CD4-positive, alpha-beta T cell (primary cell): ENCODE results near the gene SPRY1. TPM values are rescaled to one million over a fixed set of nuclear protein-coding genes. Genes with fewer than 3 reads are reported as not detected.

ENCODE experiments used
- ATAC-seq: fragments of 200-7000 bp; cut with Tn5 transposase; one replicate; pipeline ENCODE4 v1.10.0; 2022; ENCODE audit warnings: mild to moderate bottlenecking; ENCODE audit not compliant: poor library complexity
- CTCF ChIA-PET: fragments of 350-600 bp; sonication (Branson Sonifier 250); formaldehyde crosslinking; loops from one replicate; lab custom pipeline; 2021; ENCODE audit warnings: antibody characterized with exemption, inconsistent platforms; lab: Charles Lee
- POLR2A ChIA-PET: fragments of 350-600 bp; sonication (Branson Sonifier 250); formaldehyde crosslinking; loops from one replicate; lab custom pipeline; 2021; ENCODE audit warnings: antibody characterized with exemption, inconsistent platforms; lab: Charles Lee
- DNase-seq, 14 experiments: peaks; one replicate each; pipeline ENCODE4 v3.0.0-alpha.2; 2013 to 2020; ENCODE audit warnings: mixed read lengths in 2 of 14
- H3K27ac ChIP-seq, 2 donors: one replicate each; pipeline versions ENCODE4 v1.5.1 to v1.7.0; 2013; ENCODE audit warnings: low read length in 2 of 2, low read depth in 1 of 2, mild to moderate bottlenecking in 1 of 2
- H3K27me3 ChIP-seq, 2 experiments: 1 replicate in 1 of 2; 2 replicates in 1 of 2; pipeline versions ENCODE4 v1.6.1 to v1.7.0; 2013; ENCODE audit warnings: low read length in 2 of 2, control low read depth in 1 of 2, mild to moderate bottlenecking in 1 of 2, moderate library complexity in 1 of 2; ENCODE audit not compliant: insufficient read depth in 2 of 2, control insufficient read depth in 1 of 2
- H3K36me3 ChIP-seq: one replicate; pipeline ENCODE4 v1.6.1; 2013; ENCODE audit warnings: low read length, control low read depth; ENCODE audit not compliant: insufficient read depth
- H3K4me1 ChIP-seq: one replicate; pipeline ENCODE4 v1.6.1; 2013; ENCODE audit warnings: low read length, control low read depth; ENCODE audit not compliant: insufficient read depth
- H3K4me3 ChIP-seq: one replicate; pipeline ENCODE4 v1.5.1; 2013; ENCODE audit warnings: mild to moderate bottlenecking, low read length, moderate library complexity
- H3K9me3 ChIP-seq, 2 experiments: 1 replicate in 1 of 2; 2 replicates in 1 of 2; pipeline versions ENCODE4 v1.6.1 to v1.7.0; 2013; ENCODE audit warnings: low read length in 2 of 2, mild to moderate bottlenecking in 2 of 2, control low read depth in 1 of 2, moderate library complexity in 1 of 2; ENCODE audit not compliant: control insufficient read depth in 1 of 2, insufficient read depth in 1 of 2
- H3K27ac Mint-ChIP-seq: one replicate; pipeline ENCODE4 v1.8.0; 2020; ENCODE audit warnings: mixed read lengths
- H3K27me3 Mint-ChIP-seq: one replicate; pipeline ENCODE4 v1.8.0; 2021; ENCODE audit warnings: mixed read lengths
- H3K36me3 Mint-ChIP-seq: one replicate; pipeline ENCODE4 v1.8.0; 2021; ENCODE audit warnings: low read depth, mixed read lengths
- H3K4me1 Mint-ChIP-seq: one replicate; pipeline ENCODE4 v1.8.0; 2021; ENCODE audit warnings: low read depth, mixed read lengths
- H3K4me3 Mint-ChIP-seq: one replicate; pipeline ENCODE4 v1.8.0; 2020; ENCODE audit warnings: mild to moderate bottlenecking, mixed read lengths
- H3K9me3 Mint-ChIP-seq: one replicate; pipeline ENCODE4 v1.8.0; 2020; ENCODE audit warnings: mixed read lengths
- intact Hi-C, 2 experiments: fragments of 100-400 bp; cut with DNase I in 1 of 2; cut with micrococcal nuclease in 1 of 2; formaldehyde crosslinking; loops; one replicate each; pipeline versions ENCODE4 v1.15.1 to v1.9.0; 2023 to 2025; cut with DNase I, micrococcal nuclease
- total RNA-seq, 174 experiments: library from RNA in 2 of 174; stranded (reverse) in 2 of 174; gene quantifications; one replicate each; pipeline ENCODE4 v1.2.3 and lab custom pipeline; 2021 to 2026
- TF ChIP-seq, protein P1 (sequence below): fragments of 200-600 bp; IDR thresholded peaks from one replicate; pipeline ENCODE4 v1.8.0; 2022; ENCODE audit warnings: antibody characterized with exemption, mild to moderate bottlenecking

Gene SPRY1
- total RNA-seq, 2 experiments from 2014 or later, result 19.6 to 20.3 TPM

- ChIA-PET CTCF (interaction anchor here (0.6 kb wide), 1 partner anchor 90 kb away, joined by 4 read pairs; no protein-coding TSS in a partner anchor), POLR2A (no interaction called here)
- Mint-ChIP-seq H3K27me3 (peaks cover 7% of the 10 kb centered on the region), H3K9me3 (no peaks in the 10 kb centered on the region), H3K27ac (no peak overlapping the region), H3K4me1 (peaks cover under 1% of the 10 kb centered on the region), H3K4me3 (no peak overlapping the region), H3K36me3 (no peaks in the 10 kb centered on the region)
- Histone ChIP-seq H3K9me3 (no peaks in the 10 kb centered on the region), H3K4me1 (no peaks in the 10 kb centered on the region), H3K27ac (no peak overlapping the region), H3K4me3 (no peak overlapping the region), H3K36me3 (no peaks in the 10 kb centered on the region), H3K27me3 (no peaks in the 10 kb centered on the region)
- DNase-seq (no peak), ATAC-seq (no peak)
- TF ChIP-seq, protein P1, sequence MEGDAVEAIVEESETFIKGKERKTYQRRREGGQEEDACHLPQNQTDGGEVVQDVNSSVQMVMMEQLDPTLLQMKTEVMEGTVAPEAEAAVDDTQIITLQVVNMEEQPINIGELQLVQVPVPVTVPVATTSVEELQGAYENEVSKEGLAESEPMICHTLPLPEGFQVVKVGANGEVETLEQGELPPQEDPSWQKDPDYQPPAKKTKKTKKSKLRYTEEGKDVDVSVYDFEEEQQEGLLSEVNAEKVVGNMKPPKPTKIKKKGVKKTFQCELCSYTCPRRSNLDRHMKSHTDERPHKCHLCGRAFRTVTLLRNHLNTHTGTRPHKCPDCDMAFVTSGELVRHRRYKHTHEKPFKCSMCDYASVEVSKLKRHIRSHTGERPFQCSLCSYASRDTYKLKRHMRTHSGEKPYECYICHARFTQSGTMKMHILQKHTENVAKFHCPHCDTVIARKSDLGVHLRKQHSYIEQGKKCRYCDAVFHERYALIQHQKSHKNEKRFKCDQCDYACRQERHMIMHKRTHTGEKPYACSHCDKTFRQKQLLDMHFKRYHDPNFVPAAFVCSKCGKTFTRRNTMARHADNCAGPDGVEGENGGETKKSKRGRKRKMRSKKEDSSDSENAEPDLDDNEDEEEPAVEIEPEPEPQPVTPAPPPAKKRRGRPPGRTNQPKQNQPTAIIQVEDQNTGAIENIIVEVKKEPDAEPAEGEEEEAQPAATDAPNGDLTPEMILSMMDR, result no peak
- intact Hi-C loops, result loop anchor here in 1 of 2 experiments (10.0 kb wide), 1 partner anchor 671 kb away; the partner anchor contains the start of gene BBS12
Observed at GRCh38 chr4:123405267-123405865, 8.8 kb downstream of the SPRY1 start.

DNA sequence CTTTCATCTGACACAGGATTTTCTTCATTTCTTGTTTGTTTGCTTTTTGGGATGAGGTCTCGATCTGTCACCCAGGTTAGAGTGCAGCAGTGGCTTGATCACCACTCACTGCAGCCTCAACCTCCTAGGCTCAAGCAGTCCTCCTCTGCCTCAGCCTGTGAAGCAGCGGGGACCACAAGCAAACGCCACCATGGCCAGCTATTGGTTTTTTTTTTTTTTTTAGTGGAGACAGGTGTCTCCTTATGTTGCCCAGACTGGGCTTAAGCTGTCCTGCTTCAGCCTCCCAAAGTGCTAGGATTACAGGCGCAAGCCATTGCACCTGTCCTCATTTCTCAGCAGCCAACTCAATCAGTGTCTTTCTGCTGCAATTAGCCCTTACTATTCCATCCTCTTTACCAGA is 10.3 kb downstream of the SPRY1 start:
- Mint-ChIP-seq H3K36me3 (no peaks in the 10 kb centered on the region), H3K27me3 (no peaks in the 10 kb centered on the region), H3K4me3 (no peak overlapping the region), H3K27ac (no peak overlapping the region), H3K9me3 (no peaks in the 10 kb centered on the region), H3K4me1 (no peaks in the 10 kb centered on the region)
- ATAC-seq, result no peak
- H3K27ac ChIP-seq, result no peak overlapping the region
- H3K27me3 ChIP-seq, result no peaks in the 10 kb centered on the region
- ChIA-PET POLR2A (no interaction called here), CTCF (no interaction called here)
- TF ChIP-seq, protein P1, result no peak
- no peaks in the 10 kb centered on the region for H3K9me3 ChIP-seq
- H3K36me3 ChIP-seq, result no peaks in the 10 kb centered on the region
- H3K4me3 ChIP-seq, result no peak overlapping the region
- intact Hi-C loops, result loop anchor here in 1 of 2 experiments (10.0 kb wide), 1 partner anchor 672 kb away; the partner anchor contains the start of gene BBS12
- no peak for DNase-seq
- no peaks in the 10 kb centered on the region for H3K4me1 ChIP-seq

DNA sequence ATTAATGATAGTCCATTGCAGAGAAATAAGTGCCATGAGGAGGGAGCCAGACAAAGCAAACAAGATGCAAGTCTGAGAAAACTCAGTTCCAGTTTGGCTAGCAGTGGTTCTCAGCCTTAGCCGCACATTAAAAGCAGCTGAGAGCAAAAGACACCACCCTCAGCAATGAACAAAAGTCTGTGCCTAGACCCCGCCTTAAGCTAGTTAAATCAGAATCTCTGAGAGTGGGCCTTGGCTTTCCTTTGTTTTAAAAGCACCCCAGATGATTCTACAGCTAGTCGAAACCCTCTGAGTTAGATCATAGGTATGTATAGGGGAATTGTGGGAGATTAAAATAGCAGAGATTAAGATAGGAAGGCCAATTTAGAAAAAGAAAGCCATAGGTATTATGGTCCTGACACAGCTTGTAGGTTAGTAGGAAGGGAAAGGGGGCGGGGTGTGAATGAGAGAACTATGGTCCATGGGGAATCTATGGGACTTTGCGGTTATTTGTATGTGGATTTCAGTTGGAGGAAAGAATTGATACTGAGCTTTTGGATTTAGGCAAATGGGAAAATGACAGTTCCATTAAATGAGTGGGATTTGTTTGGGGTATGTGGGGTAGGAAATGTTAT is 12.0 kb downstream of the SPRY1 start:
- H3K27me3 Mint-ChIP-seq, result no peaks in the 10 kb centered on the region
- no peaks in the 10 kb centered on the region for H3K36me3 ChIP-seq
- peaks cover 11% of the 10 kb centered on the region for H3K4me1 Mint-ChIP-seq
- ChIA-PET POLR2A (no interaction called here), CTCF (no interaction called here)
- no peak overlapping the region for H3K27ac ChIP-seq
- DNase-seq, result no peak
- ATAC-seq, result no peak
- H3K9me3 Mint-ChIP-seq, result no peaks in the 10 kb centered on the region
- no peaks in the 10 kb centered on the region for H3K9me3 ChIP-seq
- no peaks in the 10 kb centered on the region for H3K27me3 ChIP-seq
- H3K27ac Mint-ChIP-seq, result no peak overlapping the region
- H3K4me1 ChIP-seq, result peaks cover 2% of the 10 kb centered on the region
- no peaks in the 10 kb centered on the region for H3K36me3 Mint-ChIP-seq
- H3K4me3 ChIP-seq, result no peak overlapping the region
- TF ChIP-seq, protein P1, result no peak
- intact Hi-C loops, result loop anchor here in 1 of 2 experiments (10.0 kb wide), 1 partner anchor 674 kb away; the partner anchor contains the start of gene BBS12
- no peak overlapping the region for H3K4me3 Mint-ChIP-seq
